Parathyroid adenoma (tissue), 2 donors: Measurements from ENCODE around the gene WWOX.

ENCODE experiments used
- H2AFZ ChIP-seq: fragments of 300-600 bp; sonication (generic); one replicate; pipeline ENCODE4 v1.7.0; 2017; ENCODE audit warnings: antibody characterized with exemption, mild to moderate bottlenecking
- H3K27ac ChIP-seq: fragments of 300-600 bp; sonication (generic); one replicate; pipeline ENCODE4 v1.7.0; 2017
- H3K27me3 ChIP-seq: fragments of 300-600 bp; sonication (generic); one replicate; pipeline ENCODE4 v1.7.0; 2017; ENCODE audit warnings: low read length; ENCODE audit not compliant: control insufficient read depth, insufficient read depth
- H3K36me3 ChIP-seq: fragments of 300-600 bp; sonication (generic); one replicate; pipeline ENCODE4 v1.7.0; 2017; ENCODE audit warnings: low read length; ENCODE audit not compliant: control insufficient read depth, insufficient read depth
- H3K4me1 ChIP-seq: fragments of 300-600 bp; sonication (generic); one replicate; pipeline ENCODE4 v1.7.0; 2017; ENCODE audit warnings: control low read depth
- H3K4me2 ChIP-seq: fragments of 300-600 bp; sonication (generic); one replicate; pipeline ENCODE4 v1.7.0; 2017; ENCODE audit warnings: low read length
- H3K4me3 ChIP-seq: fragments of 300-600 bp; sonication (generic); one replicate; pipeline ENCODE4 v1.7.0; 2017; ENCODE audit warnings: low read depth, low read length
- H3K79me2 ChIP-seq: fragments of 300-600 bp; sonication (generic); one replicate; pipeline ENCODE4 v1.7.0; 2017; ENCODE audit warnings: control low read depth
- H3K9ac ChIP-seq: fragments of 300-600 bp; sonication (generic); one replicate; pipeline ENCODE4 v1.7.0; 2017; ENCODE audit warnings: mild to moderate bottlenecking
- H3K9me3 ChIP-seq: fragments of 300-600 bp; sonication (generic); one replicate; pipeline ENCODE4 v1.7.0; 2017; ENCODE audit warnings: low read length; ENCODE audit not compliant: control insufficient read depth
- CTCF ChIP-seq: fragments of 300-600 bp; sonication (generic); IDR thresholded peaks from one replicate; pipeline ENCODE4 v1.7.0; 2017; ENCODE audit warnings: antibody characterized with exemption, mild to moderate bottlenecking
- donor health status: primary hyperparathyroidism.

The WWOX gene

GRCh38 chr16:78817200-78817739, 717.8 kb downstream of the WWOX start:
- Histone ChIP-seq H3K79me2 (no peaks in the 10 kb centered on the region), H2AFZ (no peak overlapping the region), H3K27me3 (no peaks in the 10 kb centered on the region), H3K36me3 (no peaks in the 10 kb centered on the region), H3K4me2 (no peak overlapping the region), H3K27ac (no peak overlapping the region), H3K4me1 (peaks cover 7% of the 10 kb centered on the region), H3K9me3 (no peaks in the 10 kb centered on the region), H3K4me3 (no peak overlapping the region), H3K9ac (no peak overlapping the region)
- TF ChIP-seq CTCF: no peak

DNA sequence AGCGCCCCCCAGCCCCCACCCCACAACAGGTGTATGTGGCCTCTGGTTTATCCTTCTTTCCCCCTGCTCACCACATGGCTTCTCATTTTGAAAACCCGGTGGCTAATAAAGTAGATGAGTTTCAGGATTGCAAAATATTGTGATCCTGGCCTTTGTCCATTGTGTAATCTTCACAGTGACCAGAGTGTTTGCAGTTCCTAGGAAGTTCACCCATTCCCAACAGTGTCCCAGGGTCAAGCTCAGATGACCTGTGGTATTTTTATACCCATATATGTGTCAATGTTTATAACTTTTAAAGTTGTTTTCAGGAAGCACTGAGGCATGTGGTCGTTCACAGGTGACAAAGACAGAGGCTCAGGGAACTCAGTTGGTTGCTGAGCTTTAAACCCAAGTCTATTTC, 721.9 kb downstream of the WWOX start:
- Histone ChIP-seq H2AFZ (no peak overlapping the region), H3K4me1 (no peaks in the 10 kb centered on the region), H3K4me3 (no peak overlapping the region), H3K27me3 (no peaks in the 10 kb centered on the region), H3K9ac (no peak overlapping the region), H3K36me3 (no peaks in the 10 kb centered on the region), H3K4me2 (no peak overlapping the region), H3K27ac (no peak overlapping the region), H3K9me3 (no peaks in the 10 kb centered on the region), H3K79me2 (no peaks in the 10 kb centered on the region)
- TF ChIP-seq CTCF: no peak

DNA sequence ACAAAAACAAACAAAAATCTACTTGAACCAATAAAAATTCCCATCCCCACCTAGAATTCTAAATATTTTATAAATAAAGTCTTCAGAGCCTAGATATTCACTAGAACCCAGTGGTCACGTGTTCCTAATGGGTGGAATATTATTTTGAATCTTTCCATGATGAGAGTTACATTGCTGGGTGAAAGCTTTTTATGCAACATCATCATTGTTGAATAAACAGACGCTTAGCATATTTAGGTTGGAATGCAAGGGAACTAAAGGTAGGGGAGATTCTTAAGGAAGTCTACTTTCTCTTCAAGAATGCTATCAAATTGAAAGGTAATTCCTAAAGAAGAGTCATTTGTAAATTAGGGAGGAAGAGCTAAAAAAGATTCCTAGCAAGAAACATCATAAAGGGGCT, 723.1 kb downstream of the WWOX start:
- TF ChIP-seq CTCF: no peak
- Histone ChIP-seq H3K4me3 (no peak overlapping the region), H2AFZ (no peak overlapping the region), H3K79me2 (no peaks in the 10 kb centered on the region), H3K27me3 (no peaks in the 10 kb centered on the region), H3K36me3 (no peaks in the 10 kb centered on the region), H3K9ac (no peak overlapping the region), H3K9me3 (no peaks in the 10 kb centered on the region), H3K4me1 (no peaks in the 10 kb centered on the region), H3K27ac (no peak overlapping the region), H3K4me2 (no peak overlapping the region)

DNA sequence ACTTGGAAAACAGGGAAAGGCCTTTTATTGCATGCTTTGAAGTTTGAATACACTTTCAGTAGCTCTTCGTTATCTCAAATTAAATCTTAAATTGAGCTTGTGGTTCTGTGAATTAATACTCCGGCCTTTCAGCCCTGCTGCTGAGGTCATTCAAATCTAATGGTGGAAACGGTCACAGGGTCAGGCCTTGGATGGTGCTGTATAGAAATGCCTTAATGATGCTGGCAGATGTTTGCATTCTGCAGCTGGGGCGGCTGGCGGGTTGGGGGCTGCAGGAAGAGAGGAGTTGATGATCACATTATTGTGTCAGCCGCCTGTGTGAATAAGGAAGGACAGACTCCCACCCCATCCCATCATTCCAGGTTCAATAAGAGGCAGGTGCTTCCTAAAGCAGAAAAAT, 723.6 kb downstream of the WWOX start:
- H3K79me2 ChIP-seq: no peaks in the 10 kb centered on the region
- no peak overlapping the region for H2AFZ ChIP-seq
- H3K9me3 ChIP-seq: no peaks in the 10 kb centered on the region

More for the DNA sequence above, 723.6 kb downstream of the WWOX start:
- Histone ChIP-seq H3K27ac (no peak overlapping the region), H3K27me3 (no peaks in the 10 kb centered on the region), H3K4me3 (no peak overlapping the region), H3K9ac (no peak overlapping the region), H3K4me1 (no peaks in the 10 kb centered on the region), H3K36me3 (no peaks in the 10 kb centered on the region), H3K4me2 (no peak overlapping the region)
- TF ChIP-seq CTCF: no peak
